GM18499 (cell line): ENCODE data around the gene TUBB6.

Source experiments
- ATAC-seq: cut with Tn5 transposase; IDR thresholded peaks from one replicate; pipeline ENCODE4 v1.9.1; 2021; ENCODE audit warnings: moderate number of reproducible peaks; ENCODE audit not compliant: insufficient read depth, unreplicated experiment

The TUBB6 gene

GRCh38 chr18:12313530-12314245 lies 5.6 kb downstream of the TUBB6 start:
- ATAC-seq, result no peak

GRCh38 chr18:12314591-12315305 lies 6.7 kb downstream of the TUBB6 start:
- no peak for ATAC-seq

- no peak for ATAC-seq
These were observed 7.4 kb downstream of the TUBB6 start for GRCh38 chr18:12315490-12315889.

GRCh38 chr18:12315911-12316310 lies 7.9 kb downstream of the TUBB6 start:
- ATAC-seq, result no peak

GRCh38 chr18:12317664-12318333 lies 9.8 kb downstream of the TUBB6 start:
- no peak for ATAC-seq

GRCh38 chr18:12318334-12318697 lies 10.3 kb downstream of the TUBB6 start:
- ATAC-seq, result no peak

- ATAC-seq, result no peak
These were observed 10.8 kb downstream of the TUBB6 start for GRCh38 chr18:12318857-12319256.

GRCh38 chr18:12321333-12321732 lies 13.3 kb downstream of the TUBB6 start:
- ATAC-seq, result no peak

GRCh38 chr18:12324991-12325725 lies 17.1 kb downstream of the TUBB6 start:
- no peak for ATAC-seq

GRCh38 chr18:12325726-12326245 lies 17.7 kb downstream of the TUBB6 start:
- ATAC-seq, result no peak

- ATAC-seq, result no peak
These were observed 18.8 kb downstream of the TUBB6 start for GRCh38 chr18:12326711-12327460.

- ATAC-seq, result no peak
These were observed 19.6 kb downstream of the TUBB6 start for GRCh38 chr18:12327510-12328178.

- no peak for ATAC-seq
These were observed 20.3 kb downstream of the TUBB6 start for GRCh38 chr18:12328179-12328823.

GRCh38 chr18:12329125-12329698 lies 21.2 kb downstream of the TUBB6 start:
- ATAC-seq, result no peak

GRCh38 chr18:12330766-12331165 lies 22.7 kb downstream of the TUBB6 start:
- ATAC-seq, result no peak

GRCh38 chr18:12333506-12334290 lies 25.7 kb downstream of the TUBB6 start:
- no peak for ATAC-seq

GRCh38 chr18:12334366-12334808 lies 26.3 kb downstream of the TUBB6 start:
- ATAC-seq, result no peak

GRCh38 chr18:12334863-12335262 lies 26.8 kb downstream of the TUBB6 start:
- ATAC-seq, result no peak
